IPS-18a (cell line): ENCODE measurements around the gene TGDS.

Experiments used
- H3K27ac ChIP-seq: one replicate; pipeline ENCODE4 v1.5.1; 2013; ENCODE audit warnings: low read length
- H3K27me3 ChIP-seq: one replicate; pipeline ENCODE4 v1.6.1; 2013; ENCODE audit warnings: mild to moderate bottlenecking, low read length; ENCODE audit not compliant: control insufficient read depth, insufficient read depth
- H3K36me3 ChIP-seq: one replicate; pipeline ENCODE4 v1.6.1; 2013; ENCODE audit warnings: low read depth, low read length; ENCODE audit not compliant: control insufficient read depth
- H3K4me1 ChIP-seq: one replicate; pipeline ENCODE4 v1.6.1; 2013; ENCODE audit warnings: low read depth, low read length; ENCODE audit not compliant: control insufficient read depth
- H3K4me3 ChIP-seq: one replicate; pipeline ENCODE4 v1.5.1; 2013; ENCODE audit warnings: low read length
- H3K9ac ChIP-seq: one replicate; pipeline ENCODE4 v1.6.1; 2013; ENCODE audit warnings: mild to moderate bottlenecking, low read length, moderate library complexity
- H3K9me3 ChIP-seq: one replicate; pipeline ENCODE4 v1.6.1; 2013; ENCODE audit warnings: low read depth, low read length; ENCODE audit not compliant: control insufficient read depth

TGDS gene

DNA sequence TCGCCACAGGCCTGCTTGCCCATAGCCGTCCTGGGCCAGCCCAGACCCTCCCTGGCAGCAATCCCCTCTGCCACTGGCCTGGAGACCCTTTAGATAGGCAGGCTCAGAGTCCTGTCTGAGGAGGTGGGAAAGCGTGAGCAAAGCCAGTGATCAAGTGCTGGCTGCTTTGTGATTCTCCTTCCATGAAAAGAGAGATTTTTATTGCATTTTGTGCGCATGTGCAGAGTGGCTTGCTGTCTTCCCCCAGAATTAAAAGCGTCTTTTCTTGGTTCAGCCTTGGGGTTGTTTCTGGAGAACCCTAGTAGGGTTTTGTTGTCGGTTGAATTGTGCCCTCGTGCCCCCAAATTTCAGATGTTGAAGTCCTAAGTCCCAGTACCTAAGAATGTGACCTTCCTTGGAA is 71.5 kb downstream of the TGDS start:
- Histone ChIP-seq H3K36me3 (no peaks in the 10 kb centered on the region), H3K4me1 (no peaks in the 10 kb centered on the region), H3K4me3 (no peak overlapping the region), H3K27me3 (no peaks in the 10 kb centered on the region), H3K27ac (no peak overlapping the region), H3K9me3 (no peaks in the 10 kb centered on the region), H3K9ac (no peak overlapping the region)
